ENCODE results near the gene ZNF532.
"Not testable (repeated sequence)": the region's sequence is repeated elsewhere in the genome, so short reads cannot be mapped to it uniquely, and the experiment has no call there.

GRCh38 chr18:59025532-59025931 is 160.9 kb downstream of the ZNF532 start:
- not testable (repeated sequence) for TF ChIP-seq POLR2AphosphoS5 (IDR thresholded peaks at IDR 0.05; ENCODE audit: low read depth, low read length); CTCF (IDR thresholded peaks at IDR 0.05); REST (IDR thresholded peaks at IDR 0.05; ENCODE audit: insufficient read depth in 1 of 2, low read depth in 2 of 2, low read length in 1 of 2); SIN3A (IDR thresholded peaks at IDR 0.05; ENCODE audit: borderline replicate concordance, insufficient read depth, low read depth, low read length)
